ENCODE data around the gene STRN3.
"Not testable (repeated sequence)": the region's sequence is repeated elsewhere in the genome, so short reads cannot be mapped to it uniquely, and the experiment has no call there.

STRN3 gene

DNA sequence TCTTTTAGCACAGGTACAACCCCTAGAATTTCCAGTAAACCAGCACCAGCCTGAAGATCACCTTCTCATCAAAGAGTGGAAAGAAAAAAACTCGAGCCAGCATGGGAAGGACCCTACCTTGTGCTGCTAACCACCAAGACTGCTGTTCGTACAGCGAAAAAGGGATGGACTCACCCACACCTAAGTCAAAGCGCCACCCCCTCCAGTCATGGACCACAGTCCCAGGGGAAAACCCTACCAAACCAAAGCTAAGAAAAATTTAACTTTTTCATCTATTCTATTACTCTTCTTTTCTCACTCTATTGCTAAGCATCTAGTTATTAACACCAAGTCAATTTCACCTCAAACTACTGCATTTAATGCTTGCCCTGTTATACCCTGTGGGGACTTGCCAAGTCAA, 56.4 kb downstream of the STRN3 start:
- not testable (repeated sequence) for DNase-seq (ENCODE audit: low spot score)

DNA sequence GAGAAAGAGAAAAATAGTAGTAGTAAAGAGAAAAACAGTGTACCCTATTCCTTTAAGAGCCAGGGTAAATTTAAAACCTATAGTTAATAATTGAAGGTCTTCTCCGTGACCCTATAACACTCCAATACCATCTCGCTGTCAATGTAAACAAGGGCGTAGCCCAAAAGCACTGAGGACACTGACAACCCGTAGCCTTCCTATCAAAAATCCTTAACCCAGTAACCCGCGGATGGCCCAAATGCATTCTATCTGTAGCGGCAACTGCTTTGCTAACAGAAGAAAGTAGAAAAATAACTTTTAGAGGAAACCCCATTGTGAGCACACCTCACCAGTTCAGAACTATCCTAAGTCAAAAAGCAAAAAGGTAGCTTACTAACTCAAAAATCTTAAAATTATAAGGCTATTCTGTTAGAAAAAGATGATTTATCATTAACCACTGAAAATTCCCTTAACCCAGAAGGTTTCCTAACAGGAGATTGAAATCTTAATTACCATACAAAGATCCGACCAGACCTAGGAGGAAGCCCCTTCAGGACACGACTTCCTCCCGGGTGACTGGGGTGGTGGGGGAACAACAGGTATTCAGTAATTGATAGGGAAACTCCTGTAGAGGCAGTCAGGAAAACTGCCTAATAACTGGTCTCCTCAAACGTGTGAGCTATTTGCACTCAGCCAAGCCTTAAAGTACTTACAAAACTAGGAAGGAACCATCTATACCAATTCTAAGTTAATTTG, 58.6 kb downstream of the STRN3 start:
- DNase-seq (ENCODE audit: low spot score), result not testable (repeated sequence)

DNA sequence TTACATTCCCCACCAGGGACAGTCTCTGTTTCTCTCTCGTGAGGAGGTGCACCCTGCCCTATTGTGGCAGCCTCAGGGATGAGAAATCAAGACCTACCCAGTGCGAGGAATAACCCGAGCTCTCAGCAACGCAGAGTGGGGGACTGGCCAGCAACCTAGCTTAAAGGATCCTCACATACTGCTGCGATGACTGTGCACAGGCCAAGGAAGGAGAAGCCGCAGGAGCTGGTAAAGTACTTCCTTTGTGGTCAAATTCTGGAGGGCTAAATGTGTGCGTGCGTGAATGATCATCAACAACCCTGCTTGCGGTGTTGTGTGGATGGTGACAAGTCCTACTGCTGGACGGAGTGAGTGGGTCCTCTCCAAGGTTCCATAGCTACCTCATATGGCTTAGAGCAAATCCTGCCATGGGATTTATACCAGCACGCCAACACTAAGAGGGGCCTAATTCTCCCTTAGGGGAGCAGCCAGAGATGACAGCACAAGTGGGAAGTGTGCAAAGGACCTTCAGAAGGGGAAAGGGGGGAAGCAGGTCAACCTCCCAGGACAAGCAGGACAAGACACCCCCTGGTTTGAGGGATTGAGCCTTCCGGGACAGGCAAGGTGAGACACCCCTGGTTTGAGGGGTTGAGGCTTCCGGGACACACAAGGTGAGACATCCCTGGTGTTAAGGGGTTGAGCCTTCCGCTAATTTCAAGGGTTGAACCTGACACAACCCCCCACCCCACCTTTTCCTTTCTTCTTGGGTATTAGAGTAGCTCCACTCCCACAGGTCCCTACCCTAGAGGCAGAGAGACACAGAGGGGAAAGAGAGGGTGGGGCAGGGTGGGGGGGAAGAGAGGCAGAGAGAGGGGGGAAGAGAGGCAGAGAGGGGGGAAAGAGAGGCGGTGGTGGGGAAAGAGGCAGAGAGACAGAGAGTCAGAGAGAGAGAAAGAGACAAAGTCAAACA, 59.5 kb downstream of the STRN3 start:
- DNase-seq (ENCODE audit: low spot score), result no peak

- peak; percentile 15 for DNase-seq (ENCODE audit: low spot score)
Measured at GRCh38 chr14:30965861-30966260, 60.3 kb downstream of the STRN3 start.

- not testable (repeated sequence) for DNase-seq (ENCODE audit: low spot score)
Measured at GRCh38 chr14:30962537-30962936, 63.6 kb downstream of the STRN3 start.

DNA sequence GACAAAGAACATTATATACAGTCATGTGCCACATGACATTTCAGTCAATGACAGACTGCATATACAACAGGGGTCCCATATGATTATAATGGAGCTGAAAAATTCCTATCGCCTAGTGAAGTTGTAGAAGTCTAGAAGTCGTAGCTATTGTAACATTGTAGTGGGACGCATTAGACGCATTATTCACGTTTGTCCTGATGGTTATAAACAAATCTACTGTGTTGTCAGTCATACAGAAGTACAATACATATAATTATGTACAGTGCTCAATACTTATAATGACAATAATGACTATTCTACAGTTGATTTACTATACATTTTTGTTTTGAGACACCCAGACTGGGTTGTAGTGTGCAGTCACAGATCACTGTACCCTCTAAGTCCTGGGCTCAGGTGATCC, 64.8 kb downstream of the STRN3 start:
- no peak for DNase-seq (ENCODE audit: low spot score)

- no peak for DNase-seq (ENCODE audit: low spot score)
Measured at GRCh38 chr14:30960216-30960615, 66.0 kb downstream of the STRN3 start.

- no peak for DNase-seq (ENCODE audit: low spot score)
Measured at GRCh38 chr14:30958555-30959407, 67.4 kb downstream of the STRN3 start.

DNA sequence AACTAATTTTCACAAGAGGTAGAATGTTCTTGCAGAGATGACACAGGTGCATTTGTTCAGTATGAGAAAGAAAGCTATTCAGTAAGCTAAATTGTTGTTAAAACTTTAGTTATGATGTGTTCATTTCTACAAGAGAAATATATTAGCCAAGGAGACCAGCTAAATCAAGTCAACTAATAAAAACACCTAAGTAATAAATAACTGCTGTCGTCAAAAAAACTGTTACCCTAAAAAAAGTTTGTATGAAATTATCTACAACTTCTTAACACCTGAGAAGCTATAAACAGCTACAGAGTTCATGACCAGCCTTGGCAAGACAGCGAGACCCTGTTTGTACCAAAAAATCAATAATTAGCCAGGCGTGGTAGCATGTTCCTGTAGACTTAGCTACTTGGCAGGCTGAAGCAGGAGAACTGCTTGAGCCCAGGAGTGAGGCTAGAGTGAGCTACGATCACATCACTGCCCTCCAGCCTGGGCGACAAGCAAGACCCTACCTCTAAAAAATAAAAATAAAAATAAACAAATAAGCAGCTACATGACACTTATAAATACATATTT, 68.3 kb downstream of the STRN3 start:
- DNase-seq (ENCODE audit: low spot score), result no peak

- no peak for DNase-seq (ENCODE audit: low spot score)
Measured at GRCh38 chr14:30949651-30950050, 76.5 kb downstream of the STRN3 start.

- no peak for DNase-seq (ENCODE audit: low spot score)
Measured at GRCh38 chr14:30943694-30944093, 82.5 kb downstream of the STRN3 start.

DNA sequence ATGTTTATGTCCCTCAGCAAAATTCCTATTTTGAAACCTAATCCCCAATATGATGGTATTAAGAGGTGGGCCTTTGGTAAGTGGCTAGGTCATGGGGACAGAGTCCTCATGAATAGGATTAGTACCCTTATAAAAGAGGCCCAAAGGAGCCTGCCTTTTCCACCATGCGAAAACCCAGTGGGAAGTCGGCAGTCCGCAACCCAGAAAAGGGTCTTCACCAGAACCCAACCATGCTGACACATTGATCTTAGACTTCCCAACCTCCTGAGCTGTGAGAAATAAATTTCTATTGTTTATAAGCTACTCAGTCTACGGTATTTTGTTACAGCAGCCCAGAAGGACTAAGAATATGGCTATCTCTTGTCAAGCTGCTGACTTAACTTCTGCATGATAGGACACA, 85.3 kb downstream of the STRN3 start:
- DNase-seq (ENCODE audit: low spot score), result no peak

DNA sequence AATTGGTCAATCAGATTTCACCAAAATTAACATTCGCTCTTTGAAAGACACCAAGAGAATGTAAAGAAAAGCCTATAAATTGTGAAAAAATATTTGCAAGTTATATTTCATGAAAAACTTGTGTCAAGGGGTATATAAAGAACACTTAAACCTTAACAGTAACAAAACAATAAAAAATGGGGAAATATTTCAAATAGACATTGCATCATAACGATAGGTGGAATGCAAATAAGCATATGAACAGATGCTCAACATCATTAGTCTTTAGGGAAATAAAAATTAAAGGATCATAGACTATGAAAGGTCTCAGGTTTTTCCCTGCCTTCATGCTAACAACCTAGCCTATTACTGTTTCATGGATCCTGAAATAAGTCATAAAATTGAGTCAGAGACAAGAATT, 87.6 kb downstream of the STRN3 start:
- no peak for DNase-seq (ENCODE audit: low spot score)

DNA sequence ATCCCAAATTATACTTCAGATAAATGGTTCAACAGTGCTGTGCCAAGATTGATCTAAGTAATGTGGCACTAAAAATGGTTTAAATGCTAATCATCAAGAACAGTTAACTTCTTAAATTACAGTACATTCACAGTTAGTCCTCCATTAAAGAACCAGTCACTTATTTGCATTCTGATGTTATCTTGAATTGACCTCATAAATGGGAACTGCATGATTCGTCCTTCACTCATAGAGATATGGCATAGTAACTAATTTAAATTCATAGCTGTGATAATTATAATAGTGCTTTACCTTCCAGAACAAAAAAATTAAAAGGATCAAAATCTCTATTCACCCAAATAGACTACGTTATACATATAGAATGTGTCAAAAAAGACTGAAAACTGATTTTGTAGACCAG, 90.7 kb downstream of the STRN3 start:
- no peak for DNase-seq (ENCODE audit: low spot score)

DNA sequence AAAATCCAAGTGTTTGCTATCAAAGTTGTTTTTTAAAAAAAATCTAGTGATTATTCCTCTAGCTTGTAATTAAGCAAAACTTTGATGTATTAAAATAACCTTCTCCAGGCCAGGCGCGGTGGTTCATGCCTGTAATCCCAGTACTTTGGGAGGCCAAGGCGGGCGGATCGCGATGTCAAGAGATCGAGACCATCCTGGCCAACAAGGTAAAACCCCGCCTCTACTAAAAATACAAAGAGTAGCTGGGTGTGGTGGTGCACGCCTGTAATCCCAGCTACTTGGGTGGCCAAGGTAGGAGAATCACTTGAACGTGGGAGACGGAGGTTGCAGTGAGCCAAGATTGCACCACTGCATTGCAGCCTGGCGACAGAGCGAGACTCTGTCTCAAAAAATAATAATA, 92.2 kb downstream of the STRN3 start:
- DNase-seq (ENCODE audit: low spot score), result not testable (repeated sequence)

GRCh38 chr14:30928462-30928861, 97.7 kb downstream of the STRN3 start:
- DNase-seq (ENCODE audit: low spot score), result no peak

DNA sequence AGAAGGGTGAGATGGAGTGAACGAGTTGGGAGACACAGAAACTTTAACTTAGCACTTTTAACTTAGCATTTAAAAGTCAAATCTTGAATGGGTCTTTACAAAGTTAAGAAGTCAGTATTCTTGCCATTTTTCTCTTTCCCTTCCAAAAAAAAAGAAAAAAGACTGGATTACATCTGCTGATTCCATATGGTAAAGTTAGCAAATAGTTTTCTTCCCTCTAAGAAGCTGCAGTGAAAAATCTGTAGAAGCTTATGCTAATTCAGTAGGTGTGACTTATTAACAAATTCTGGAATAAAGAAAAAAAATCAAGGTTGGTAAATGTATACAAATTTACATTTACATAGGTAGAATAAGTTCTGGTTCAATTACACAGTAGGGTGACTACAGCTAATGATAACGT, 100.9 kb downstream of the STRN3 start:
- DNase-seq (ENCODE audit: low spot score), result no peak

DNA sequence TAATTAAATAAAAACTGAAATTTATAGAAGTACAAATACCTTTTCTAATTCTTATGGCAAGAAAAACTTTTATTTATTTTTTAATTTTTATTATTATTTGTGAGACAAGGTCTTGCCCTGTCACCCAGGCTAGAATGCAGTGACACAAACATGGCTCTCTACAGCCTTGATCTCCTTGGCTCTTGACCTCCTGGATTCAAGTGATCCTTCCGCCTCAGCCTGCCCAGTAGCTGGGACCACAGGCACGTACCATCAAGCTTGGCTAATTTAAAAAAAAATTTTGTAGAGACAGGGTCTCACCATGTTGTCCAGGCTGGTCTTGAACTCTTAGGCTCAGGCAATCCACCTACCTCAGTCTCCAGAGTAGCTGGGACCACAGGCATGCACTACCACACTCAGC, 104.4 kb downstream of the STRN3 start:
- DNase-seq (ENCODE audit: low spot score), result no peak

- DNase-seq (ENCODE audit: low spot score), result no peak
Measured at GRCh38 chr14:30921305-30921704, 104.9 kb downstream of the STRN3 start.

DNA sequence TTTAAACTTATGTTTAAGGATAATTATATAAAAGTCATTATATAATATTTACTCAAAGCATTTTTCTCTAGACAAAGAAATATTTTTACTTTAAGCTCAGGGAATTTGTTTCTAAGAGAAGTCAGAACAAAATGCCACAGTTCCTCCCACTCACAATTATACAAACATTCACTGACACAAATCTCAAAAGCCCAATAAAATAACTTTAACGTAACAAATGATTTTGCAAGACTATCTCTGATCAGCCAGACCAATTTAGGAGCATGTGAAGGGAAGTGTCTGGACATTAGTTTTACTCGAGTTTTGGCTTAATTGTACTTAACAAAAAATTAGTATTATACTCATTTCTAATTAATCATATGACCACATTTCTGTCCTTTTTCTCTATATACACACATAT, 110.6 kb downstream of the STRN3 start:
- no peak for DNase-seq (ENCODE audit: low spot score)

DNA sequence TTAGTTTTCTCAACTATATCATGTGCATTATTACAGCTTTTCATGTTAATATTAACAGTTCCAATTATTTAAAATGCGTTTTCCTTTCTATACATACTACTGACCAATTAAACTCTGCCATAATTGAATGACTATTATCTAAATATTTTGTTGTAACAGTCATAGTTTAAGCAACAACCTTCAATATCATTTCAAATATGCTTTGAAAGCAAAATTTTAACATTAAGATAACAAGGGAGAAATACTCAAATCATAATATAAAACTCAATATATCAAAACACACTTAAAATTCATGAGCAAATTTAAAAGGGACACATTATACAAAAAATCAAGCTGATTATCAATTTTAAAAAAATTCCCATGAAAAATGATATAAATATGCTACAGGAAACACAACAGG, 111.4 kb downstream of the STRN3 start:
- no peak for DNase-seq (ENCODE audit: low spot score)

- no peak for DNase-seq (ENCODE audit: low spot score)
Measured at GRCh38 chr14:30908826-30909225, 117.4 kb downstream of the STRN3 start.

Data from LoVo (cell line).